ENCODE results near the gene ADISSP.

Gene ADISSP

GRCh38 chr20:3802524-3803239 is 35.1 kb upstream of the ADISSP start:
- DNase-seq (ENCODE audit: low read depth): no peak
- no peak overlapping the region for H3K4me3 ChIP-seq (ENCODE audit: low read length)
- no peak for TF ChIP-seq CTCF (conservative IDR thresholded peaks at IDR 0.05; ENCODE audit: low read depth, low read length)

- H3K4me3 ChIP-seq (ENCODE audit: low read length): no peak overlapping the region
- no peak for TF ChIP-seq CTCF (conservative IDR thresholded peaks at IDR 0.05; ENCODE audit: low read depth, low read length)
- no peak for DNase-seq (ENCODE audit: low read depth)
Measured at GRCh38 chr20:3801846-3802245, 34.3 kb upstream of the ADISSP start.

- no peak for DNase-seq (ENCODE audit: low read depth)
- H3K4me3 ChIP-seq (ENCODE audit: low read length): no peak overlapping the region
- no peak for TF ChIP-seq CTCF (conservative IDR thresholded peaks at IDR 0.05; ENCODE audit: low read depth, low read length)
Measured at GRCh38 chr20:3801299-3801698, 33.7 kb upstream of the ADISSP start.

- TF ChIP-seq CTCF (conservative IDR thresholded peaks at IDR 0.05; ENCODE audit: low read depth, low read length): no peak
- no peak for DNase-seq (ENCODE audit: low read depth)
- no peak overlapping the region for H3K4me3 ChIP-seq (ENCODE audit: low read length)
Measured at GRCh38 chr20:3800878-3801260, 33.3 kb upstream of the ADISSP start.

- TF ChIP-seq CTCF (conservative IDR thresholded peaks at IDR 0.05; ENCODE audit: low read depth, low read length): no peak
- DNase-seq (ENCODE audit: low read depth): no peak
- H3K4me3 ChIP-seq (ENCODE audit: low read length): no peak overlapping the region
Measured at GRCh38 chr20:3800256-3800877, 32.8 kb upstream of the ADISSP start.

GRCh38 chr20:3798908-3799248 is 31.3 kb upstream of the ADISSP start:
- H3K4me3 ChIP-seq (ENCODE audit: low read length): no peak overlapping the region
- TF ChIP-seq CTCF (conservative IDR thresholded peaks at IDR 0.05; ENCODE audit: low read depth, low read length): no peak
- no peak for DNase-seq (ENCODE audit: low read depth)

GRCh38 chr20:3798373-3798768 is 30.8 kb upstream of the ADISSP start:
- no peak overlapping the region for H3K4me3 ChIP-seq (ENCODE audit: low read length)
- no peak for TF ChIP-seq CTCF (conservative IDR thresholded peaks at IDR 0.05; ENCODE audit: low read depth, low read length)
- no peak for DNase-seq (ENCODE audit: low read depth)

All from retinal pigment epithelial cell (primary cell).